Lower leg skin (tissue), 4 donors: ENCODE data around the gene GLS. TPM values are rescaled to one million over a fixed set of nuclear protein-coding genes. Genes with fewer than 3 reads are reported as not detected.
"Not testable (repeated sequence)": the region's sequence is repeated elsewhere in the genome, so short reads cannot be mapped to it uniquely, and the experiment has no call there.

Source experiments
- DNase-seq, 2 donors: peaks; one replicate each; pipeline ENCODE4 v3.0.0-alpha.2; 2019; ENCODE audit warnings: low spot score in 2 of 2
- H3K4me3 ChIP-seq: fragments of 200-600 bp; sonication (generic); 2 replicates; pipeline ENCODE4 v1.5.1; 2017; ENCODE audit warnings: mild to moderate bottlenecking, low read depth; ENCODE audit not compliant: poor library complexity, severe bottlenecking
- POLR2A ChIP-seq, 2 donors: fragments of 450-650 bp; IDR thresholded peaks; one replicate each; pipeline ENCODE4 v1.6.1; 2016 to 2017; ENCODE audit warnings: antibody characterized with exemption in 2 of 2, mild to moderate bottlenecking in 1 of 2, moderate library complexity in 1 of 2
- WGBS, 2 donors: methylation state at CpG; one replicate each; pipeline ENCODE4 v1.1.5; 2018; 5-methylcytosine and 5-hydroxymethylcytosine counted together
- intact Hi-C: fragments of 100-400 bp; cut with DNase I; formaldehyde crosslinking; loops from one replicate; pipeline ENCODE4 v1.15.0; 2023; ENCODE audit warnings: low total_unique reads
- total RNA-seq, 4 donors: library from RNA; depleted of rRNA; stranded (reverse); fragments of >200 nt; gene quantifications; one replicate each; pipeline ENCODE4 v1.1.0, GENCODE V29; 2016
- TF ChIP-seq, protein P1 (sequence below), 3 donors: fragments of 450-650 bp; IDR thresholded peaks; one replicate each; pipeline ENCODE4 v1.5.1; 2016; ENCODE audit warnings: antibody characterized with exemption in 3 of 3, mild to moderate bottlenecking in 3 of 3, moderate library complexity in 2 of 3

GLS gene
- total RNA-seq, 4 donors from 2014 or later, result 55.3 to 86.2 (median 67.6) TPM

DNA sequence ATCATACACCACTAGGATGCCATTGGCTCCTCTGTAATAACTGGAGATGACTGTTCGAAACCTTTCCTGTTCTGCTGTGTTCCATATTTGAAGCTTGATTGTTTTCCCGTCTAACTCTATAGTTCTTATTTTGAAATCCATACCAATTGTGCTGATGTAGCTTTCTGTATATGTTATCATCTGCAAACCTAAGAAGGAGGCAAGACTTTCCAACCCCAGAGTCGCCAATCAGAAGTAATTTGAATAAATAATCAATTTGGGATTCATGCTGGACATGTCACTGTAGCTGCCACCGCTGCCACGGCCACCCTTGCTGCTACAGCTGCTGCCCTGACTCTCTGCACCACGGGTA, 112.6 kb downstream of the GLS start:
- no peak overlapping the region for H3K4me3 ChIP-seq
- no peak for TF ChIP-seq POLR2A (IDR thresholded peaks at IDR 0.05)
- no peak for DNase-seq
- 92 to 95% methylated on average over 6 of the region's 6 CpGs for WGBS, 2 donors
- intact Hi-C loops, result no loop called here

DNA sequence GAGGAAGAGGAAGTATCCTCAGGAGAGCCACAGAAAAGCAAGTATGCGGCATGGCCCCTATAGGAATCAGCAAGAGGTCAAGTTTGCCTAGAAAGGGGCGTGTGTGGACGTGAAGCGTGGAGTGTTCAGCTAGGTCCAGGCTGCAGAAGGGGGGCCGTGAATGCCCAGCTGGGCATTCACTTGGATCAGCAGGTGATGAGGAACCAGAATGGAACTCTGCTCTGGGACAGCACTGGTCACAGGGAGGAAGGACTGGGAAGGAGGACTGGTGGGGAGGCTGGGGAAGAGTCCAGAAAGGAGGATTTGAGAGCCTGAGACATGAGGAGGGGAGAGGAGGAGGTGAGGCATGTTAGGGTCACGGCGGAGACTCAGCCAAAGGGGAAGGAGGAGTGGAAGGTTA, 113.5 kb downstream of the GLS start:
- DNase-seq, result no peak
- TF ChIP-seq POLR2A (IDR thresholded peaks at IDR 0.05), result no peak
- TF ChIP-seq, protein P1, sequence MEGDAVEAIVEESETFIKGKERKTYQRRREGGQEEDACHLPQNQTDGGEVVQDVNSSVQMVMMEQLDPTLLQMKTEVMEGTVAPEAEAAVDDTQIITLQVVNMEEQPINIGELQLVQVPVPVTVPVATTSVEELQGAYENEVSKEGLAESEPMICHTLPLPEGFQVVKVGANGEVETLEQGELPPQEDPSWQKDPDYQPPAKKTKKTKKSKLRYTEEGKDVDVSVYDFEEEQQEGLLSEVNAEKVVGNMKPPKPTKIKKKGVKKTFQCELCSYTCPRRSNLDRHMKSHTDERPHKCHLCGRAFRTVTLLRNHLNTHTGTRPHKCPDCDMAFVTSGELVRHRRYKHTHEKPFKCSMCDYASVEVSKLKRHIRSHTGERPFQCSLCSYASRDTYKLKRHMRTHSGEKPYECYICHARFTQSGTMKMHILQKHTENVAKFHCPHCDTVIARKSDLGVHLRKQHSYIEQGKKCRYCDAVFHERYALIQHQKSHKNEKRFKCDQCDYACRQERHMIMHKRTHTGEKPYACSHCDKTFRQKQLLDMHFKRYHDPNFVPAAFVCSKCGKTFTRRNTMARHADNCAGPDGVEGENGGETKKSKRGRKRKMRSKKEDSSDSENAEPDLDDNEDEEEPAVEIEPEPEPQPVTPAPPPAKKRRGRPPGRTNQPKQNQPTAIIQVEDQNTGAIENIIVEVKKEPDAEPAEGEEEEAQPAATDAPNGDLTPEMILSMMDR (IDR thresholded peaks at IDR 0.05), result no peak
- WGBS, 2 donors, result 87 to 94% methylated on average over 7 of the region's 7 CpGs
- H3K4me3 ChIP-seq, result no peak overlapping the region
- intact Hi-C loops, result no loop called here

DNA sequence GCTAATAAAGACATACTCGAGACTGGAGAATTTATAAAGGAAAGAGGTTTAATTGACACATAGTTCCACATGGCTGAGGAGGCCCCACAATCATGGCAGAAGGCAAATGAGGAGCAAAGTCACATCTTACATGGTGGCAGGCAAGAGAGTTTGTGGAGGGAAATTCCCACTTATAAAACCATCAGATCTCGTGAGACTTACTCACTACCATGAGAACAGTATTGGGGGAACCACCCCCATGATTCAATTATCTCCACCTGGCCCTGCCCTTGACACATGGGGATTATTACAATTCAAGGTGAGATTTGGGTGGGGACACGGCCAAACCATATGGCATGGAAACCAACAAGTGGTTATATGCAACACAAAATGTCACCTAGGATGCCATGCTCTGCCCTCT, 114.7 kb downstream of the GLS start:
- DNase-seq, H3K4me3 ChIP-seq, intact Hi-C loops: not testable (repeated sequence)
- 78 to 96% methylated on average over 3 of the region's 3 CpGs for WGBS, 2 donors

DNA sequence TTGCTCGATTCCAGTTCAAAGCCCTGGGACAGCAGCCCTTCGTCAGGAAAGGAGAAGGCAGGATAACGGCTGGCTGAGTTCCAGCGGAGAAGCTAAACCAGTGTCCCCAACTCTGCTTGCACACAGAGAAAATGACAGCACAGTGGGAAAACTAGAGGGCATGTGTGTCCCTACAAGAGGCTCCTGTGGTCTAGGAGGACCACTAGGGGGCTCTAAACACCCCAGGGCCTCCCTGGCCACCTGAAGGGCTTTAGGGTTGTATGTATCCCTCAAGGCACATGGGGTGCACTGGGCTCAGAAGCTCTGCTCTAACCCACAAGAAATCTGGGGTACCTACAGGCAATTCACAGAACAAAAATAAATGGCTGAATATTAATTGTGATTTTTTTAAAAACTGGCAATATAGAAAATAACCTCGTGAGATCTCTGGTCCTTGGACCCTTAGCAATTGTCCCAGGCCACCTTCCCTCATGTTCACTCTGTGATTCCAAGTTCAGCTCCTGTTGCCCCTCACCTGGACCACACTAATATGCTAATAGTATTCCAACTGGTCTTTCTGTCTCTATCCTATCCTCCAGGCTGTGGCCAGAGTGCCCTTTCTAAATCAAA, 115.8 kb downstream of the GLS start:
- H3K4me3 ChIP-seq, result no peak overlapping the region
- TF ChIP-seq POLR2A (IDR thresholded peaks at IDR 0.05), result no peak
- TF ChIP-seq, protein P1 (IDR thresholded peaks at IDR 0.05), result no peak
- WGBS, 2 donors, result 95 to 97% methylated on average over 5 of the region's 5 CpGs
- intact Hi-C loops, result no loop called here
- DNase-seq, result no peak

DNA sequence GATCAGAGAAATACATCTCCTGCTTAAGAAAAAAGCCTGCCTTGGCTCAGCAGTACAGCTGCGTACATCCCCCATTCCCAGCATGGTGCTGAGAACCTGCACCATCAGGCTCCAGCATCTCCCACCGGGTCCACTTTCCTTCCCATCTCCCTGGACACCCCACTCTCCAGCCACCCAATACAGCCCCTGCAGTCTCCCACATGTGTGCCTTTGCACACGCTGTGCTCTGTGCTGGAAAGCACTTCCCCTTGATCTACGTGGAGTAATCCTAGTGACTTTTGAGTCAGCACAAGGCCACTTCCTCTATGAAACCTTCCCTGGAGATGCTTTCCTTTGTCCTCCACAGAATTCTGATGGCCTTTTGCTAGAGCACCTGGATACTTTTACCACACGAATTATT, 116.3 kb downstream of the GLS start:
- TF ChIP-seq POLR2A (IDR thresholded peaks at IDR 0.05), result no peak
- TF ChIP-seq, protein P1 (IDR thresholded peaks at IDR 0.05), result no peak
- DNase-seq, result no peak

DNA sequence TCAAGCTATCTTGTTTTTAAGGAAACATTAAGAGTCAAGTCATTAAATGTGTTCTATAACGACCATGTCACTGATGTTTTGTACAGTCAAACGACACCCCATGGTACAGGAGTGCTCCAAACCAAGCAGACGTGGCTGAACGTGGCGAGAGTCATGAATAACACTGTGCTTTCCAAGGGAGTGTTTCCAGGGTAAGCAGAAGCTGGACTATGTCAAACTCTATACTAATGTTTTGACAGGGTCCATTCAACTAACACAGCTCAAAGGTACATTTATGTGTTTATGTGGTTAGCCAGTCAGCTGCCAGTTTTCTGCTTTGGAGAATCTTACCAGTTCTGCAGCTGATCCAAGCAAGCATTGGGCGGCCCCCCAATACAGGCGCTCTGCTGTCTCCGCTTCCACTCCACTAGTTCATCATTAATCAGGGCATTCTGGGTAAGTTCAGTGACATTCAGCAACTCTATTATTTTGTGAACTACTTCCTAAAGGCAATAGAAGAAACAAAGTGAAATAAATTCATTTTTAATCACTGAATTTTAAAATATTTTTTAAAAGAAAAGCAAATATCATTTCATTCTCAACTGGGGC, 117.0 kb downstream of the GLS start:
- no peak overlapping the region for H3K4me3 ChIP-seq
- DNase-seq, result no peak
- intact Hi-C loops, result no loop called here
- TF ChIP-seq, protein P1 (IDR thresholded peaks at IDR 0.05), result no peak
- TF ChIP-seq POLR2A (IDR thresholded peaks at IDR 0.05), result no peak
- WGBS, 2 donors, result 90 to 92% methylated on average over 8 of the region's 8 CpGs

More for the DNA sequence above, 116.3 kb downstream of the GLS start:
- 84 to 85% methylated on average over 5 of the region's 5 CpGs for WGBS, 2 donors
- H3K4me3 ChIP-seq, result no peak overlapping the region
- intact Hi-C loops, result no loop called here

DNA sequence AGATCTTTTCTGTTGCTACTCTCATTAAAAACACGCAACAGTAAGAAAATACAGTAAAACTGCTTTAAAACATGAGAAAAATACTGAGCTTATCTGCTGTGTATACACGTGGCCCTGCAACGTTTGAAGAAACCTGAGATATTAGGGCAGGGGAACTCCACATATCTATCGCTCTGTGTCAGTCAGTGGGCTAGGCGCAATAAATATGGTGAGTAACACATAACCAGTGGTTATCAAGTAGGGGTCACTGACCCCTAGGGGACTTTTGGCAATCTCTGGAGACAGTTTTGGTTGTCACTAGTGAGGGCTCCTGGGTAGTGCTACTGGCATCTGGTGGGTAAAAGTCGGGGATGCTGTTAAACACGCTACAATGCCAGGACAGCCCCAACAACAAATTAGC, 118.4 kb downstream of the GLS start:
- no peak overlapping the region for H3K4me3 ChIP-seq
- intact Hi-C loops, result no loop called here
- DNase-seq, result no peak
- no peak for TF ChIP-seq POLR2A (IDR thresholded peaks at IDR 0.05)
- TF ChIP-seq, protein P1 (IDR thresholded peaks at IDR 0.05), result no peak
- WGBS, 2 donors, result 91 to 94% methylated on average over 7 of the region's 7 CpGs
